Upper lobe of left lung (tissue), 6 donors: ENCODE results near the gene AKR7A2. TPM values are rescaled to one million over a fixed set of nuclear protein-coding genes. Genes with fewer than 3 reads are reported as not detected.

Experiments used
- ATAC-seq, 2 donors: fragments of 200-7000 bp; cut with Tn5 transposase; one replicate each; pipeline ENCODE4 v1.9.1; 2022; ENCODE audit warnings: mild to moderate bottlenecking in 2 of 2, moderate library complexity in 2 of 2; ENCODE audit not compliant: low FRiP score in 2 of 2
- DNase-seq, 2 donors: peaks; one replicate each; pipeline ENCODE4 v3.0.0-alpha.2; 2019 to 2020
- H3K27ac ChIP-seq, 4 donors: fragments of 200-600 bp; sonication (generic); one replicate each; pipeline ENCODE4 v1.5.1; 2016 to 2019
- H3K27me3 ChIP-seq, 4 donors: fragments of 200-600 bp; sonication (generic); one replicate each; pipeline ENCODE4 v1.5.1; 2017 to 2019
- H3K36me3 ChIP-seq, 4 donors: fragments of 200-600 bp; sonication (generic); one replicate each; pipeline ENCODE4 v1.5.1; 2016 to 2019
- H3K4me1 ChIP-seq, 4 donors: fragments of 200-600 bp; sonication (generic); one replicate each; pipeline ENCODE4 v1.5.1; 2018 to 2019
- H3K4me3 ChIP-seq, 4 donors: fragments of 200-600 bp; sonication (generic); one replicate each; pipeline ENCODE4 v1.5.1; 2017 to 2019; ENCODE audit warnings: mild to moderate bottlenecking in 2 of 4, moderate library complexity in 1 of 4
- H3K9me3 ChIP-seq, 4 donors: fragments of 200-600 bp; sonication (generic); one replicate each; pipeline ENCODE4 v1.5.1; 2018 to 2019
- EP300 ChIP-seq, 4 donors: sonication (generic); formaldehyde crosslinking; IDR thresholded peaks; one replicate each; pipeline ENCODE4 v1.5.1; 2017; ENCODE audit warnings: antibody characterized with exemption in 4 of 4, control low read depth in 2 of 4
- POLR2A ChIP-seq, 4 donors: fragments of 450-650 bp; IDR thresholded peaks; one replicate each; pipeline ENCODE4 v1.5.1; 2016 to 2017; ENCODE audit warnings: antibody characterized with exemption in 4 of 4, mild to moderate bottlenecking in 2 of 4
- POLR2AphosphoS5 ChIP-seq, 2 donors: sonication (generic); formaldehyde crosslinking; IDR thresholded peaks; one replicate each; pipeline ENCODE4 v1.5.1; 2017; ENCODE audit warnings: antibody characterized with exemption in 2 of 2
- WGBS, 2 donors: methylation state at CpG; one replicate each; pipeline ENCODE4 v1.1.5; 2017 to 2018; 5-methylcytosine and 5-hydroxymethylcytosine counted together
- total RNA-seq, 6 donors: library from RNA; depleted of rRNA in 4 of 6; stranded (reverse); fragments of >200 nt in 4 of 6; gene quantifications; one replicate each; pipeline versions ENCODE4 v1.1.0 to v1.2.1, GENCODE V29; 2016 to 2021
- TF ChIP-seq, protein P1 (sequence below), 6 experiments: fragments of 450-650 bp in 4 of 6; fragments of 200-600 bp in 2 of 6; sonication (generic) in 2 of 6; IDR thresholded peaks; one replicate each; pipeline ENCODE4 v1.5.1; 2016 to 2019; ENCODE audit warnings: antibody characterized with exemption in 6 of 6
- donor health status: DM: no; HTN: no; CAD: no; lungs with moderate emphysema.
- donor health status: DM: no; HTN: yes; CAD: no; lungs with severe emphysema.

Gene AKR7A2
- total RNA-seq, 6 donors from 2014 or later, result 25.2 to 66.3 (median 47.6) TPM

DNA sequence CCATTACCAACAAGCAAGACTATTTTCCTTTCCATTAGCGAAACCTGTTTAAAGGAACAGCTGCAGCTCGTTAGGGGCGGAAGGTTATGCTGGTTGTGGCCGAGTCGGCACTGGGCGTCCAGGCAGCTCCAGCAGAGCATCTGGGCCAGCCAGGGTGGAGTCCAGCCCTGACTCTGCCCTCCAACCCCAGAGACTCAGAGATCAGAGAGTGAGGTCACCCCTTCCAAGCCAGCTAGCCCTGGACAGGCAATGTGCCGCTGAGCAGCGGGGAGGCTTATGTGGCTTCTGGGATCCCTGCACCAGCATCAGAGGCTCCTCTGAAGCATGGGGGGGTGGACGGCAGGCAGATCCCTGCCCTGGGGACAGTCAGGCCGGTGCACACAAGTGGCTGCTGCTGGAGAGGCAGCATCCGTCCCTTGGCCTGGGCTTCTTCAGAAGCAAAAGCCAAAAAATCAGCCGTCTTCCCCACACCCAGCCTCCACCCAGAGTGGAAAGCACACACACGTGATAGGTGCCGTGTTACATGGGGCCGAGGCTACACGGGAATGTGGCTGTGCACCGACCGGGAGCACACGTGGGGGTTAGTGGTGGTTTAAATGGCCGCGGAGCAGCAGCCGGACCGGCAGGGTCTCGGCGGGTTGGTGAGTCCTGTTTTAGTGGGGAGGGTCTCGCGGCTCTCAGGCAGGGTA, 30.3 kb upstream of the AKR7A2 start:
- WGBS, 2 donors, result 85 to 87% methylated on average over 22 to 25 of the region's 27 CpGs
- H3K4me1 ChIP-seq, result peaks cover 0 to 14% (median 1%) of the 10 kb centered on the region in 4 donors
- ATAC-seq (peak in 1 of 2 donors; percentile 90), DNase-seq (no peak)
- H3K27ac ChIP-seq, result no peak overlapping the region
- H3K9me3 ChIP-seq, result no peaks in the 10 kb centered on the region
- H3K36me3 ChIP-seq, result peaks cover 12 to 87% (median 57%) of the 10 kb centered on the region in 4 donors
- no peak overlapping the region for H3K4me3 ChIP-seq
- TF ChIP-seq EP300 (IDR thresholded peaks at IDR 0.05) (no peak), POLR2A (IDR thresholded peaks at IDR 0.05) (no peak), POLR2AphosphoS5 (IDR thresholded peaks at IDR 0.05) (no peak)
- TF ChIP-seq, protein P1, sequence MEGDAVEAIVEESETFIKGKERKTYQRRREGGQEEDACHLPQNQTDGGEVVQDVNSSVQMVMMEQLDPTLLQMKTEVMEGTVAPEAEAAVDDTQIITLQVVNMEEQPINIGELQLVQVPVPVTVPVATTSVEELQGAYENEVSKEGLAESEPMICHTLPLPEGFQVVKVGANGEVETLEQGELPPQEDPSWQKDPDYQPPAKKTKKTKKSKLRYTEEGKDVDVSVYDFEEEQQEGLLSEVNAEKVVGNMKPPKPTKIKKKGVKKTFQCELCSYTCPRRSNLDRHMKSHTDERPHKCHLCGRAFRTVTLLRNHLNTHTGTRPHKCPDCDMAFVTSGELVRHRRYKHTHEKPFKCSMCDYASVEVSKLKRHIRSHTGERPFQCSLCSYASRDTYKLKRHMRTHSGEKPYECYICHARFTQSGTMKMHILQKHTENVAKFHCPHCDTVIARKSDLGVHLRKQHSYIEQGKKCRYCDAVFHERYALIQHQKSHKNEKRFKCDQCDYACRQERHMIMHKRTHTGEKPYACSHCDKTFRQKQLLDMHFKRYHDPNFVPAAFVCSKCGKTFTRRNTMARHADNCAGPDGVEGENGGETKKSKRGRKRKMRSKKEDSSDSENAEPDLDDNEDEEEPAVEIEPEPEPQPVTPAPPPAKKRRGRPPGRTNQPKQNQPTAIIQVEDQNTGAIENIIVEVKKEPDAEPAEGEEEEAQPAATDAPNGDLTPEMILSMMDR (IDR thresholded peaks at IDR 0.05), result no peak
- no peaks in the 10 kb centered on the region for H3K27me3 ChIP-seq

DNA sequence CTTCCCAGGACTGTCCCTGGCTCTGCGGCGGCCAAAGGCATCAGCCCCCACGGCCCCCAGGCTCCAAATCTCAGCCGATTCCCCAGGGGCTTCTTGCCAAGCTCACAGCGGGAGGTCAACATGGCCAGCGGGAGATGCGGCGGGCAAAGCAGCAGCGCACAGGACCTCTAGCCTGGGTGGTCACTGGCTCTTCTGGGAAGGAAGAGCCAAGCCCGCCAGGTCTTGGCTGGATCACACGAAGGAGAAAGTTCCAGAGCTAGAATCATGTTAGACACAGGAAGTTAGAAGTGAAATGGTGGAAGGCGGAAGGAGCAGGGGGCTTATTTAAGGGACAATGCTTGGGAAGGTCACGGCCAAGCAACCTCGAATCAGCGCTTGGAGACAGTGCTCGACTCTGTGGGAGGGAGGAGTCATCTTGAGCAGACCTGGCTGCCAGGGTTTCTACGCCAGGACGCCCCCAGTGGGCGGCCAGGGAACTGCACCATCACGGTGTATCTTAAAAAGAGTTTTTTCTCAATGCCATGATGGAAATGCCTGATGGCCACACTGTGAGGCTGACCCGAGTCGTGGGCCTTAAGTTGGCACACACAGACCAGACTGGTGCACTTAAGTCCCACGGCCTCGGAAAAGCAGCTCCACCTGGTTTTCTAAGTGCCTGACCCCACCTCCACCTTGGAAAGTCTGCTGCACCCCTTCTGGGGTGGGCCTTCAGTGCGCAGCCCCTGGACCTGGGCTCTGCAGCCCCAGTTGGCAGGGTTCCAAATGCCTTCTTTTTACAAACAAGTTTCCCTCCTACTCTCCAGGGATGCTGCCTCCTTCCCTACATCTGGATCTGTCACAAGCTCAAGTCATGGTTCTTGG, 29.5 kb upstream of the AKR7A2 start:
- H3K27me3 ChIP-seq, result no peaks in the 10 kb centered on the region
- peak; percentile 62 to 94 for DNase-seq
- no peaks in the 10 kb centered on the region for H3K9me3 ChIP-seq
- no peak overlapping the region for H3K27ac ChIP-seq
- H3K4me1 ChIP-seq, result peaks cover 0 to 12% (median 0%) of the 10 kb centered on the region in 4 donors
- TF ChIP-seq, protein P1 (IDR thresholded peaks at IDR 0.05), result peak; percentile 72 to 89 (median 85)
- no peak for TF ChIP-seq POLR2A (IDR thresholded peaks at IDR 0.05)
- peaks cover 12 to 83% (median 57%) of the 10 kb centered on the region in 4 donors for H3K36me3 ChIP-seq
- ATAC-seq, result peak; percentile 67 to 78
- 66 to 67% methylated on average over 20 to 25 of the region's 25 CpGs for WGBS, 2 donors
- no peak overlapping the region for H3K4me3 ChIP-seq

DNA sequence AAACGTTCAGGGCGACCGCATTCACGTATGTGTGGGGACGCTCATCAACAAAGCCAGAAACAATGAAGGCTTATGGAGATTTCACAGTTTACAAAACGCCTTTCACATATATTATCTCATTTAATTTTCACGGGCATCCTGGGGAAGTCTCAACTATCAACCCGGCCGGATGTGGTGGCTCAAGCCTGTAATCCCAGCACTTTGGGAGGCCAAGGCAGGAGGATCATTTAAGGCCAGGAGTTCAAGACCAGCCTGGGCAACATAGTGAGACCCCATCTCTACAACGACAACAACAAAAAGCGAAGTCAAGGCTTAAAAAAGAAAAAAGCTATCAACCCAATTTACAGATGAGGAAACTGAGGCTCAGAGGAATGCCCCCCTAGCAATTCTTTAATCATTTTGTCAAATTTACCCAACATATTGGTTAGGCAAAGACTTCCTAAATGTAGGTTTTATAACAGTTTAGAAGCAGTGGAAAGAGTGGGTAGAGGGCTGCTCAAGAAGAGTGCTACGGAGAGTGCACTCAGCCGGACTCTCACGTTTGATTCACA, 28.5 kb upstream of the AKR7A2 start:
- ATAC-seq (no peak), DNase-seq (no peak)
- Histone ChIP-seq H3K4me3 (no peak overlapping the region), H3K27me3 (no peaks in the 10 kb centered on the region), H3K9me3 (no peaks in the 10 kb centered on the region), H3K36me3 (peaks cover 12 to 79% (median 56%) of the 10 kb centered on the region in 4 donors), H3K27ac (no peak overlapping the region), H3K4me1 (peaks cover 0 to 12% (median 0%) of the 10 kb centered on the region in 4 donors)
- no peak for TF ChIP-seq POLR2AphosphoS5 (IDR thresholded peaks at IDR 0.05)
- TF ChIP-seq EP300 (IDR thresholded peaks at IDR 0.05), result no peak
- TF ChIP-seq, protein P1 (IDR thresholded peaks at IDR 0.05), result no peak
- TF ChIP-seq POLR2A (IDR thresholded peaks at IDR 0.05), result no peak
- WGBS, 2 donors, result 94 to 98% methylated on average over 14 of the region's 14 CpGs

DNA sequence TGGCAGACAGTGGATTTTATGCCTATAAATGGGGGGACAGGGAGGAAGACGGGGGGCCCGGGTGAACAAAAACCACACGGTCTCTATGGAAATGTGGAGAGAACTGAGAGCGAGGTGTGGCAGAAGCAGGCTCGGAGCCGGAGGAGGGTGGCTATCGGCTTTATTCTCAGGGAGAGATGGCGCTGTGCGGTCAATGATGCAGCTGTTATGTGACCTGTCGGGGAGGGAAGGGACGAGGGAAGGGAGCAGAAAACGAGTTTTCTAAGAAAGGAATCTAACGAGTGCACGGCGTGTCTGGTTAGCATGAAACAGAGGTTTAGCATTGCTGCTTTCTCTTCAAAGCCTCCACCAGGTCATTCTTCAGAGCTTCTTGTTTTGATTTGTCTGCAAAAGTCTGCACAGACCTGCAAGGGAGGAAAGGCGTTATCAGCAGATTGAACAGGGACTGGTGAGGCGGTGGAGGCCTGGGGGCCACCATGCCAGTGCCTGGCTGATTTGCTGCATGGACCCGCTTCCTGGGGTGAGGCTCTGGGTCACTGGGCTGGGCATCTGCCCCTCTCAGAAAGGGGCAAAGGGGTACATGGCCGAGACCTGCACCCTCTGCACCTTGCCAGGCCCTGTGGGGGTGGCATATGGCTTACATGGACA, 27.4 kb upstream of the AKR7A2 start:
- TF ChIP-seq POLR2A (IDR thresholded peaks at IDR 0.05) (no peak), POLR2AphosphoS5 (IDR thresholded peaks at IDR 0.05) (no peak), EP300 (IDR thresholded peaks at IDR 0.05) (no peak)
- TF ChIP-seq, protein P1 (IDR thresholded peaks at IDR 0.05), result no peak
- Histone ChIP-seq H3K27me3 (no peaks in the 10 kb centered on the region), H3K4me3 (no peak overlapping the region), H3K36me3 (peaks cover 12 to 68% (median 47%) of the 10 kb centered on the region in 4 donors), H3K27ac (no peak overlapping the region), H3K4me1 (peaks cover 0 to 7% (median 0%) of the 10 kb centered on the region in 4 donors), H3K9me3 (no peaks in the 10 kb centered on the region)
- DNase-seq (no peak), ATAC-seq (no peak)
- WGBS, 2 donors, result 88 to 92% methylated on average over 19 of the region's 19 CpGs
